WTC11 (cell line): ENCODE data around the gene TLR10.

Experiments used
- ATF2 ChIP-seq: sonication (generic); formaldehyde crosslinking; IDR thresholded peaks from 2 replicates; pipeline ENCODE4 v1.8.1; 2022; ENCODE audit warnings: low read depth, missing genetic modification reagents, borderline replicate concordance
- CBFB ChIP-seq: sonication (generic); formaldehyde crosslinking; IDR thresholded peaks from 2 replicates; pipeline ENCODE4 v1.8.1; 2022; ENCODE audit warnings: mild to moderate bottlenecking, low read depth, missing genetic modification reagents
- CTCF ChIP-seq: fragments of 200-600 bp; IDR thresholded peaks from 2 replicates; pipeline ENCODE4 v1.8.0; 2022; ENCODE audit warnings: antibody characterized with exemption
- MAX ChIP-seq: sonication (generic); formaldehyde crosslinking; IDR thresholded peaks from 2 replicates; pipeline ENCODE4 v1.8.0; 2022; ENCODE audit warnings: mild to moderate bottlenecking, missing genetic modification reagents
- NFYB ChIP-seq: sonication (generic); formaldehyde crosslinking; conservative IDR thresholded peaks from 2 replicates; pipeline ENCODE4 v1.8.0; 2022; ENCODE audit warnings: low read depth, missing genetic modification reagents
- ZBTB21 ChIP-seq: sonication (generic); formaldehyde crosslinking; IDR thresholded peaks from 2 replicates; pipeline ENCODE4 v1.8.1; 2023; ENCODE audit warnings: mild to moderate bottlenecking, missing genetic modification reagents, borderline replicate concordance

- TF ChIP-seq CBFB (no peak), NFYB (CRISPR knock-in tag) (no peak), MAX (no peak), ATF2 (CRISPR knock-in tag) (no peak), CTCF (no peak), ZBTB21 (CRISPR knock-in tag) (no peak)
Measured at GRCh38 chr4:38752941-38753806, 29.6 kb downstream of the TLR10 start.
